K562 (cell line): ENCODE measurements around the gene IFRD1. TPM values are rescaled to one million over a fixed set of nuclear protein-coding genes. Genes with fewer than 3 reads are reported as not detected.

Experiments
- BCL6 ChIP-seq: fragments of 250-450 bp; sonication (Bioruptor Pico); IDR thresholded peaks from 2 replicates; pipeline ENCODE4 v1.4.0; 2020
- CHCHD3 ChIP-seq: fragments of 250-450 bp; sonication (Bioruptor Pico); IDR thresholded peaks from 2 replicates; pipeline ENCODE4 v2.1.2; 2022; ENCODE audit warnings: mild to moderate bottlenecking
- DIDO1 ChIP-seq: fragments of 450-650 bp; IDR thresholded peaks from 2 replicates; pipeline ENCODE4 v1.6.1; 2016; ENCODE audit warnings: low read depth, missing biosample characterization, missing genetic modification characterization
- FOXM1 ChIP-seq, 2 experiments: fragments of 450-650 bp in 1 of 2; sonication (generic) in 1 of 2; formaldehyde crosslinking in 1 of 2; IDR thresholded peaks; 2 replicates each; pipeline versions ENCODE4 v1.6.1 to v1.9.0; 2017 to 2022; ENCODE audit warnings: low read depth in 2 of 2, mild to moderate bottlenecking in 2 of 2, missing genetic modification reagents in 1 of 2, moderate library complexity in 1 of 2
- GABPB1 ChIP-seq: sonication (generic); formaldehyde crosslinking; IDR thresholded peaks from 2 replicates; pipeline ENCODE4 v1.8.0; 2022; ENCODE audit warnings: mild to moderate bottlenecking, missing genetic modification reagents
- IRF2 ChIP-seq: sonication (generic); formaldehyde crosslinking; IDR thresholded peaks from 2 replicates; pipeline ENCODE4 v1.8.1; 2022; ENCODE audit warnings: mild to moderate bottlenecking, missing genetic modification reagents
- NCOR1 ChIP-seq: fragments of 450-650 bp; IDR thresholded peaks from 2 replicates; pipeline ENCODE4 v1.6.1; 2016; ENCODE audit warnings: mild to moderate bottlenecking, moderate library complexity
- NKRF ChIP-seq: fragments of 450-650 bp; IDR thresholded peaks from 2 replicates; pipeline ENCODE4 v1.6.1; 2016; ENCODE audit warnings: borderline replicate concordance
- POLR2B ChIP-seq: fragments of 450-650 bp; IDR thresholded peaks from 2 replicates; pipeline ENCODE4 v1.6.1; 2018; ENCODE audit warnings: low read depth; ENCODE audit not compliant: partially characterized antibody
- RB1 ChIP-seq: fragments of 450-650 bp; IDR thresholded peaks from 2 replicates; pipeline ENCODE4 v1.6.1; 2017; ENCODE audit warnings: low read depth, mild to moderate bottlenecking
- SIN3A ChIP-seq, 2 experiments: fragments of 150-350 bp in 1 of 2; IDR thresholded peaks; 2 replicates each; pipeline ENCODE4 v1.6.1; 2011 to 2016; ENCODE audit warnings: borderline replicate concordance in 2 of 2, low read depth in 2 of 2, low read length in 2 of 2, mild to moderate bottlenecking in 2 of 2, moderate library complexity in 2 of 2; ENCODE audit not compliant: control insufficient read depth in 1 of 2
- SP1 ChIP-seq: sonication (generic); formaldehyde crosslinking; IDR thresholded peaks from 2 replicates; pipeline ENCODE4 v1.8.1; 2022; ENCODE audit warnings: mild to moderate bottlenecking, missing genetic modification reagents
- TCF7L2 ChIP-seq: fragments of 150-350 bp; IDR thresholded peaks from 2 replicates; pipeline ENCODE4 v1.6.1; 2016; ENCODE audit warnings: low read depth, mild to moderate bottlenecking, low read length, moderate library complexity
- THRAP3 ChIP-seq: fragments of 450-650 bp; IDR thresholded peaks from 2 replicates; pipeline ENCODE4 v1.6.1; 2016; ENCODE audit warnings: mild to moderate bottlenecking, inconsistent platforms, borderline replicate concordance
- USF1 ChIP-seq: sonication (generic); formaldehyde crosslinking; IDR thresholded peaks from 2 replicates; pipeline ENCODE4 v1.9.0; 2022; ENCODE audit warnings: mild to moderate bottlenecking, missing genetic modification reagents
- ZFP30 ChIP-seq: fragments of 250-450 bp; sonication (Bioruptor Pico); IDR thresholded peaks from 2 replicates; pipeline ENCODE4 v1.8.0; 2022; ENCODE audit warnings: moderate library complexity, mild to moderate bottlenecking, inconsistent platforms, borderline replicate concordance
- ZNF12 ChIP-seq: sonication (generic); formaldehyde crosslinking; IDR thresholded peaks from 2 replicates; pipeline ENCODE4 v1.4.0; 2020; ENCODE audit warnings: mild to moderate bottlenecking, missing genetic modification reagents
- ZNF124 ChIP-seq: sonication (generic); formaldehyde crosslinking; IDR thresholded peaks from 2 replicates; pipeline ENCODE4 v1.8.1; 2022; ENCODE audit warnings: missing genetic modification reagents
- ZNF165 ChIP-seq: fragments of 250-450 bp; sonication (Bioruptor Pico); IDR thresholded peaks from 2 replicates; pipeline ENCODE4 v1.4.0; 2020; ENCODE audit warnings: borderline replicate concordance
- ZNF263 ChIP-seq: sonication (generic); formaldehyde crosslinking; IDR thresholded peaks from 2 replicates; pipeline ENCODE4 v1.8.0; 2022; ENCODE audit warnings: mild to moderate bottlenecking, missing genetic modification reagents, borderline replicate concordance
- polyA plus RNA-seq, 8 experiments: library from polyadenylated mRNA; depleted of rRNA in 4 of 8; stranded (reverse) in 5 of 8; unstranded in 3 of 8; fragments of >200 nt; fragmentation: Nextera tagmentation in 2 of 8; fragmentation: Illumina TruSeq in 1 of 8; extraction: Ambion mirVana in 2 of 8; extraction: Trizol in 1 of 8; gene quantifications; 2 replicates each; pipeline versions ENCODE4 v1.2.1 to v1.2.3, GENCODE V29; 2011 to 2014; ENCODE audit warnings: inconsistent platforms in 1 of 8, missing spikeins in 1 of 8
- total RNA-seq, 7 experiments: library from RNA; depleted of rRNA in 6 of 7; stranded (reverse); fragments of >200 nt in 6 of 7; fragmentation: Illumina TruSeq in 2 of 7; extraction: Trizol in 2 of 7; gene quantifications; 2 replicates each; pipeline versions ENCODE4 v1.2.1 to v1.2.3, GENCODE V29; 2011 to 2021; ENCODE audit warnings: low replicate concordance in 1 of 7
- TF ChIP-seq, protein P1 (sequence below), 2 experiments: IDR thresholded peaks in 1 of 2; conservative IDR thresholded peaks in 1 of 2; 2 replicates each; pipeline ENCODE4 v1.6.1; 2016; ENCODE audit warnings: low read depth in 2 of 2, mild to moderate bottlenecking in 1 of 2, missing compliant biosample characterization in 1 of 2, missing genetic modification characterization in 1 of 2, moderate library complexity in 1 of 2
- TF ChIP-seq, protein P2 (sequence below): sonication (generic); formaldehyde crosslinking; IDR thresholded peaks from 2 replicates; pipeline ENCODE4 v1.8.1; 2023; ENCODE audit warnings: mild to moderate bottlenecking, missing genetic modification reagents, moderate library complexity

The IFRD1 gene
- total and polyA plus RNA-seq, 9 of the 15 experiments (the other 6 are each of a cell fraction or from before 2014, with no cell fraction given), result 27.6 to 81.8 (median 68.1) TPM

DNA sequence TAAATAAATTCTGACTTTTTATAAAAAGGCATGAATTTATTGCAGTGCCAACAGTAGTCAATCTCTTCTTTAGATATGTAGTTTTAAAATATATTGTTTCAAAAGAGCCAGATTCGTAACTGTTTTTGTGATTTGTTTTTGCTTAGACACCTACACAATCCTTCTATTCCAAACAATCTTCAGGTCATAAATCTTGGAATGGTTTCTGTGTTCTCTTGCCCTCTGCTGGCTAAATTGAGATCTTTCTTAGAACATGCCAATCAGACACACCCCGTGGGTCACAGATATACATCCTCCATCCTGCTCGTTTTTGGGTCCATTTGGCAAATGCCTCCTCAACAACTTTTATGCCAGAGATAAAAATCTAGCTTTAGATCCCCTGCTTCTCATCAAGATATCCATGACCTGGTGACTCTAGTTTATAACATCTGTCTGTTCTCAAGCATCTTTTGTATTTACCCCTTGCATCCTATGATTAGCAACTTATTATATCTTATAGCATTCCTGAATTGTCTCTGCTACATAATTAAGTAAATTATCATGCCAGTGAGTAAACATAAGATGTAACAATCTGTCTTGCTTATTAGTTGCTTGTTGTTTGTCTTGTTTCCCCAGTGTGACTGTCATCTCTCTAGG, 35.3 kb upstream of the IFRD1 start (continued):
- TF ChIP-seq ZNF165 (CRISPR knock-in tag) (no peak), GABPB1 (CRISPR knock-in tag) (no peak), NKRF (no peak), FOXM1 (IDR thresholded peaks at IDR 0.05; ENCODE audit: low read depth) (no peak), FOXM1 (CRISPR knock-in tag; IDR thresholded peaks at IDR 0.05; ENCODE audit: low read depth) (no peak), TCF7L2 (no peak), ZNF124 (CRISPR knock-in tag) (no peak), THRAP3 (no peak), CHCHD3 (CRISPR knock-in tag) (no peak), SP1 (CRISPR knock-in tag) (no peak), ZNF12 (CRISPR knock-in tag) (no peak), POLR2B (no peak), ZFP30 (CRISPR knock-in tag) (no peak), IRF2 (no peak), BCL6 (CRISPR knock-in tag) (no peak), DIDO1 (no peak), ZNF263 (CRISPR knock-in tag) (no peak), SIN3A (IDR thresholded peaks at IDR 0.05; ENCODE audit: borderline replicate concordance in 2 of 2, control insufficient read depth in 1 of 2, low read depth in 2 of 2, low read length in 2 of 2) (no peak), NCOR1 (no peak), RB1 (no peak), USF1 (no peak)
- TF ChIP-seq, protein P1, sequence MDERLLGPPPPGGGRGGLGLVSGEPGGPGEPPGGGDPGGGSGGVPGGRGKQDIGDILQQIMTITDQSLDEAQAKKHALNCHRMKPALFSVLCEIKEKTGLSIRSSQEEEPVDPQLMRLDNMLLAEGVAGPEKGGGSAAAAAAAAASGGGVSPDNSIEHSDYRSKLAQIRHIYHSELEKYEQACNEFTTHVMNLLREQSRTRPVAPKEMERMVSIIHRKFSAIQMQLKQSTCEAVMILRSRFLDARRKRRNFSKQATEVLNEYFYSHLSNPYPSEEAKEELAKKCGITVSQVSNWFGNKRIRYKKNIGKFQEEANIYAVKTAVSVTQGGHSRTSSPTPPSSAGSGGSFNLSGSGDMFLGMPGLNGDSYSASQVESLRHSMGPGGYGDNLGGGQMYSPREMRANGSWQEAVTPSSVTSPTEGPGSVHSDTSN (CRISPR knock-in tag; IDR thresholded peaks at IDR 0.05; ENCODE audit: low read depth), result peak; percentile 22; the same call in 1 of the 2 replicates
- TF ChIP-seq, protein P1 (tag; conservative IDR thresholded peaks at IDR 0.05; ENCODE audit: low read depth), result peak; percentile 97
- TF ChIP-seq, protein P2, sequence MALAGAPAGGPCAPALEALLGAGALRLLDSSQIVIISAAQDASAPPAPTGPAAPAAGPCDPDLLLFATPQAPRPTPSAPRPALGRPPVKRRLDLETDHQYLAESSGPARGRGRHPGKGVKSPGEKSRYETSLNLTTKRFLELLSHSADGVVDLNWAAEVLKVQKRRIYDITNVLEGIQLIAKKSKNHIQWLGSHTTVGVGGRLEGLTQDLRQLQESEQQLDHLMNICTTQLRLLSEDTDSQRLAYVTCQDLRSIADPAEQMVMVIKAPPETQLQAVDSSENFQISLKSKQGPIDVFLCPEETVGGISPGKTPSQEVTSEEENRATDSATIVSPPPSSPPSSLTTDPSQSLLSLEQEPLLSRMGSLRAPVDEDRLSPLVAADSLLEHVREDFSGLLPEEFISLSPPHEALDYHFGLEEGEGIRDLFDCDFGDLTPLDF (CRISPR knock-in tag), result no peak
